ENCODE results near the gene CSKMT.

DNA sequence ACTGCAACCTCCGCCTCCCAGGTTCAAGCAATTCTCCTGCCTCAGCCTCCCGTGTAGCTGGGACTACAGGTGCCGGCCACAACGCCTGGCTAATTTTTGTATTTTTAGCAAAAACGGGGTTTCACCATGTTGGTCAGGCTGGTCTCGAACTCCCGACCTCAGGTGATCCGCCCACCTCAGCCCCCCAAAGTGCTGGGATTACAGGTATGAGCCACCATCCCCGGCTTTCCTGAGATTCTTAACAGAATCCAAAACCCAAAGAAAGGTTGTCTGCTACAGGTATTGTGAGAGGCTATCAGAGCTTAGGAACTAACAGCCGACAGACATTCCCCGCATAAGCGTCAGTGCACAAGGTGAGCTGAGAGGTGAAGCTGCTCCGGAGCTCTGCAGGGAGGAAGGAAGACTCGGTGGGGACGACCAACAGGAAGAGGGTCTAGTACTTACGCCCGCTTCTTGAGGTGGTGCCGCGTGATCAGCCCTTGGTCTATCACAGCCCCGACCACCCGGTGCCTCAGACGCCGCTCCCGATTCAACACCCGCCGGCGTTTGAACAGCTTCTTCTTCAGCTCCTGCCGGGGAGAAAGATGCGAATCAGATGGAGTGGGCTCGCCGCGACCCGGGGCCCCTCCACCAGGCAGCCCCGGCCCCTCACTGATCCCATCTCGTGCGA, 572 bp upstream of the CSKMT start:
- TF ChIP-seq, protein P1, sequence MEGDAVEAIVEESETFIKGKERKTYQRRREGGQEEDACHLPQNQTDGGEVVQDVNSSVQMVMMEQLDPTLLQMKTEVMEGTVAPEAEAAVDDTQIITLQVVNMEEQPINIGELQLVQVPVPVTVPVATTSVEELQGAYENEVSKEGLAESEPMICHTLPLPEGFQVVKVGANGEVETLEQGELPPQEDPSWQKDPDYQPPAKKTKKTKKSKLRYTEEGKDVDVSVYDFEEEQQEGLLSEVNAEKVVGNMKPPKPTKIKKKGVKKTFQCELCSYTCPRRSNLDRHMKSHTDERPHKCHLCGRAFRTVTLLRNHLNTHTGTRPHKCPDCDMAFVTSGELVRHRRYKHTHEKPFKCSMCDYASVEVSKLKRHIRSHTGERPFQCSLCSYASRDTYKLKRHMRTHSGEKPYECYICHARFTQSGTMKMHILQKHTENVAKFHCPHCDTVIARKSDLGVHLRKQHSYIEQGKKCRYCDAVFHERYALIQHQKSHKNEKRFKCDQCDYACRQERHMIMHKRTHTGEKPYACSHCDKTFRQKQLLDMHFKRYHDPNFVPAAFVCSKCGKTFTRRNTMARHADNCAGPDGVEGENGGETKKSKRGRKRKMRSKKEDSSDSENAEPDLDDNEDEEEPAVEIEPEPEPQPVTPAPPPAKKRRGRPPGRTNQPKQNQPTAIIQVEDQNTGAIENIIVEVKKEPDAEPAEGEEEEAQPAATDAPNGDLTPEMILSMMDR (IDR thresholded peaks at IDR 0.05; ENCODE audit: borderline replicate concordance, extremely low read depth, low read length, poor library complexity, severe bottlenecking) = no peak
- no peak for TF ChIP-seq EZH2 (IDR thresholded peaks at IDR 0.05; ENCODE audit: borderline replicate concordance, low read depth, low read length, severe bottlenecking)
